T-helper 1 cell (primary cell): ENCODE data around the gene KRT2.

Experiments
- DNase-seq, 5 donors: peaks; one replicate each; pipeline ENCODE4 v3.0.0-alpha.2; 2012 to 2020

The KRT2 gene

DNA sequence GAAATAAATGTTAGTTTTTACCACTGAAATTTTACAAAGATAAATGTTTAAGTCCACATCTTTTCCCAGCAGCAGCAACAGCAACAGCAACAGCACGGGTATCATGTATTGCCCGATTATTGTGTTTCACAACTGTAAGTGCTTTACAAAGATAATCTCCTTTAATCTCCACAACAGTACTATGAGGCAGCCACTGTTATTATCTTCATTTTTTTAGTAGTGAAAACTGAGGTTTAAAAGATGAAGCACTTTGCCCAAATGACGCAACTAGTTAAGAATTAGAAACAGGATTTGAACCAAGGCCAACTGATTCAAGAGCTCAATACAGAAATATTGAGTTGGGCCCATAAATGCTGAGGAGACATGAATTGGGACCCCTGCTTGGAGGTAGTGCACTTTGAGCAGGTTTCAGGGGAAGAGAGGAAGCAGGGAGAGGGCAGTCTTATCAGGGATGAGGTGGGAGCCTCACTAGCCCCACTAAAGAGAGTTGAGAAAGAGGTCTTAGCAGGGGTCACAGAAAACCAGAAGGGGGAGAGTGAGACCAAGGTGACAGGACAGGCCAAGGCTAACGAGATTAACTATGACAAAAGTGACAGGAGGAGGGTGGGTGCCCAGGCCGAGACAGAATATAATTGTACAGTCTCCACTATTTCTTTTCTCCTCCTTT, 15.3 kb downstream of the KRT2 start:
- no peak for DNase-seq

- no peak for DNase-seq
Measured at GRCh38 chr12:52636189-52636588, 15.8 kb downstream of the KRT2 start.

DNA sequence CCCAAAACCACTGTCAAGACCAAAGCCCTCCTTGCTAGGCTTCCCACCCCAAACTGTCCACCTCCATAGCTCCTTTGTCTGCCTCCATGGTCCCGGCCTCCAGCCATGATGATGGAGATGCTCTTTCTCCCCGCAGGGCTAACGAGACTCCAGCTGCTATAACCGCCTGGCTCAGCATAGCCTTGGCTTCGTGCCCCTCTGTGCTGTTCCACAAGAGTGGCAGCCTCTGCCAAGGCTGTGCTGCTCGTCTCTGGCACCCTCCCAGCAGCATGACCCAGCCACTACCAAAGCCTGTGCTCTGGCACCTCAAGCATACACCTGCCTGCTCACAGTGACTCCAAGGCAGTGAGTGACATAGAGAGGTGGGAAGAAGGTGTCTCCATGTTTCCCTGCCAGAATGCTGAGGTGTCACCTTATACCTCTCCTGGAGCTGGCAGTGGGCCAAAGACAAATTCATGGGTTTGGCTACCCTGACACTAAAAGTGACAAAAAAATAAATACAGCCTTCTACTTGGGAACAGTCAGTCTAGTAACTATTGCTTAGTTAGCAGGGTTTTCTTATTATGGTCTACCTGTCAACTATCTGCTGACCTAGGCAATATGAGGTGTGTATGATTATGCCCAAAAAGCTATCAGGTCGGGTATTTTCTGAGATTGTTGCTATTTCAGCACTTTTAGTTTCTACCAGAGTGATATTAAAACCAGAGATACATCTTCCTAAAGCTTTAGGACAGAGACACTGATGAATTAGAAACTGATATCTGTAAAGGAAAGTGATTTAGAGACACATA, 17.6 kb downstream of the KRT2 start:
- no peak for DNase-seq

- peak in 1 of 5 donors; percentile 35 for DNase-seq
Measured at GRCh38 chr12:52633383-52633782, 18.6 kb downstream of the KRT2 start.

DNA sequence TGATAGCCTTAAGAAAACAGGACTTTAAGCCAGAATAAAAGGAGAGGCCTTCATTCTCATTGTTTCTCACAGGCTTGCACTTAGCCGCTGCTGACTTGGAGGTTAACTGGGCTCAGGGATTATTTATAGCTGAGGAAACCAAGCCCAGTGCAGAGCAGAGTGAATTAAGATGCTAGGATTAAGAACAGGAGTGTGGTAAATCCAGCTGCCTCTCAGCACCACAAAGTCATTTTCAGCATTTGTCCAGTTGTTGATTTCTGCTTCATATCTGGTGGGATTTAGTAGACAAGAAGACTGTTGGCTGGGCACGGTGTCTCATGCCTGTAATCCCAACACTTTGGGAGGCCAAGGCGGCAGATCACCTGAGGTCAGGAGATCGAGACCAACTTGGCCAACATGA, 19.4 kb downstream of the KRT2 start:
- DNase-seq, result no peak

DNA sequence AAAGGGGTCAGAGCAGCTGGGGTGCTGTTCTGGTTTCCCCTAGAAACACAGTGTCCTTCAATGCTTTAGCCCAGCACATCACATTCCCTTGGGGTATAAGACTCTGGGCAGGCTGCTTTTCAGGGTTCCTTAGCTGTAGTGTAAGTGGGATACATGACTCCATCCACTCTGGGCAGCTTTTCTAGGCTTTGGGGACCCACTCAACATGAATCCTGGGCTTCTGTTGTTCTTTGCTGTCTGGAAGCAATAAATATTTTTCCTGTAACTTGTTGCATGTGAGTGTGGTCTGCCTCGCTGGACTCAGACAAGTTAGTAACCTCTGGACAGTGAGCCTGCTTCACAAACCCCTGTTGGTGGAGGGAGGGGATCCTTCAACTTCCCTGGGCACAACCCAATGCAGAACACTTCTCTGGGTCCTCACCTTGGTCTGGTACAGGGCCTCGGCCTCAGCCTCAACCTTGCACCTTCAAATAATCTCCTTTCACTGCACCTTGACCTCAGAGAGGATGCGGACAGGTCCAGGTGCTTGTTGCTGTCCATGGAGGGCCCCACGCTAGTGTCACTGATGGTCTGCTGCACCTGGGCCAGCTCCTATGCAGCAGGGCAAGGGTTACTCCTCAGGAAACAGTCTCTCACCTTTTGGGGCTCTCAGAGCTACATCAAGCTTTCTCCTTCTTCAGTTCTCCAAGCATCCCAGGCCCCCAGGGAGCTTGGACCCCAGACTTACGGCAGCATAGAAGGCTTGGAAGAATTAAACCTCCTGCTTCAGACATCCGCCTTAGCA, 20.1 kb downstream of the KRT2 start:
- DNase-seq, result no peak

DNA sequence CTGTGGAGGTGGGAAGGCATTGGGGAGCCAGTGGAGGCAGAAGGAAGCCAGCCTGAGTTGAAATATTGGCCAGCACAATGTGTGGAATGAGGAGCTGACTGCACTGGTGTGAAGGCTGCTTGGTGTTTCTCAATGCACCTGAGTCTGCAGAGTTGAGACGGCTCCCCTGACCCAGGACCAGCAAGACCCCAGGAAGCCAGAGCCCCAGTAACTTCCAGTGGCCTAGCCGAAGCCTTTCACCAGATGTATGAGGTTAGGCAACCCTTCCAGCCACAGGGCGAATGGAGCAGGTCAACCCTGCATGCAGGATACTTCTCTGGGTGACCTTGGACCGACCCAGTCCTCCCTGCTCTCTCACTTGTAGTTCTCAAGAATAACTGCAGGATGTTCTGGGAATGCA, 20.7 kb downstream of the KRT2 start:
- no peak for DNase-seq

DNA sequence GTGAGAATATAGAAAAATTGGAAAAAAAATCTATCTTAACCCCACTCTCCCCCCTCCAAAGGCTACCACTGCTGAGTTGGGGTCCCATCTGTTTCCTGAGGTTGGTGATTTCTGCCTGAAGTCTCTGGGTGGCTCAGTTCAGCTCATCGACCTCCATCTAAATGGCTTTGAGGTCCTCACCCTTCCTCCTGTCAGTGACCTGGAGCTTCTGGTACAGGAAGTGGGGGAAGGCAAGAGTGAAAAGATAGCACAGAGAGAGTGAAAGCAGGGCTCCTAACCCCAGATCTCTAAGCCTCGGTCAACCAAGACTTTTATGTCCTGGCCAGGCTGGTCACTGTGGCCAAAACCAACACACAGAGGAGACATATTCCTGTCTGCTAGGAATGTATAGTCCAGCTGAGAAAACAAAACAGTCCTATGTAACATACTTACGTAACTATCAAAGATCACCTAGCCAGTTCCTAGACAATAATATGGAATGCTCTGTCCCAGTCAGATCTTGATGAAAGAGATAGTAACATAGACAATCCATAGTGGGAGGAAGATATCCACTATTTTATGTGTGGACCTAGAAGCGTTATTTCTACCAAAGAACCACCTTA, 21.3 kb downstream of the KRT2 start:
- DNase-seq, result no peak

GRCh38 chr12:52630008-52630500, 22.0 kb downstream of the KRT2 start:
- DNase-seq, result no peak

DNA sequence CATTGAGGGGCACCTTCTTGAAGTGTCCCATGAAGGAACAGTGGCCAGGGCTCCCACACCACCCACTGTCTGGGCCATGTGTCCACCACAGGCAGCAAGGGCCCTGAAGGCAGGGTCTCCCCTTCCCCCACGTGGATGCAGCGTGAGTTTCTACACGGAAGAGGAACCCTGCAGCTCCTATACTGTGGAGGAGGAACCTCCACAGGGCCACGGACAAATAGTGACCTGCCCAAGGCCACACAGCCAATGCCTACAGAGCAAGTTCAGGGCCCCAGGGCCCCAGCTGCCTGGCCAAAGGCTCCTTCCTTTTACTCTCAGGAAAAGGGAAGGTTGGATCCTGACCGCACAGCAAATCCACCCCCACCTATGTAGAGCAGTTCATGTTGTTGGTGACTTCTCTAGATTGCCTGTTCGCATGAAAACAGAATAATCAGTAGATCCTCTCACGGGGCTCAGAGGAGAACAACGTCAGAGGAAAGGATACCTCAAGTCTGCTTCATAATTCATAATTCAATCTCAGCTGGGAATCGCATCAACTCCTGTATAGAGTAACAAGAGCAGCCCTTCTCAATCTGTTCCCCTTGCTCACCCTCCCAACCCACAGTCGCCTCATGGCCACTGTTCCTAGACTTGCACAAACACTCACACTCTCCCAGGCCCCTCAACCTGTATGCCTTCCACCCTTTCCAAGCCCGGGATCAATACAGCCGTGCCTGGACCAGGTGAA, 22.6 kb downstream of the KRT2 start:
- DNase-seq, result no peak

GRCh38 chr12:52628841-52629240, 23.2 kb downstream of the KRT2 start:
- no peak for DNase-seq

GRCh38 chr12:52628111-52628507, 23.9 kb downstream of the KRT2 start:
- DNase-seq, result no peak

DNA sequence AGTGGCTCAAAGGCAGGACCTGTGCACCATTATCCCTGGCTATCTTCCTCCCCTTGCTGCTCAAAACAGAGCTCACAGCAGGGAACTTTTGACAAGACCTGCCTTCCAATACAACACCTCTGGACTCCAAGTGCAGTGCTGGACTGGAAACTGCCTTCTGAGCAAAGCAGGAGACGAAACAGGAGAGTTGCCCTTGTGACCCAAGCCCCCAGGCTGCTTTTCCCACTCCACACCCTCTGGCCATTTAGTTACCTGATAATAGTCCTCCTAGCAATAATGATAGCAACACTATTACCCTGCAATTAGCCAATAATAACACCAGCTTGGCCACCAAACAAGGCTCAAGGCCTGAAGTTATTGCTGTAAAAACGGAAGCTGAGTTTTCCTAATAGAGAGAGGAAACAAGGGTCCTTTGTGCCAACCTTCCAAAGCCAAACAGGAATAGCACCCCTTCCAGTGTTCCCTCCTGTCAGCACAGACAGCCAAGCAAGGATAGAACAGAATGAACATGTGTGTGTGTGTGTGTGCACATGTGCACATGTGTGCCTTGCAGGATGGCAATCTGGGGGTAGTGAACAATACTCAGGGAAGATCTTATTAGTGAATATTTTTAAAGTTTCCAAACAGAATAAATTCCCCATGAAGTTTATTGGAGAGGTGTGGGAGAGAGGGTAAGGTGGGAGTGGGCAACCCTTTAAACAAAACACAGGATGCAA, 24.5 kb downstream of the KRT2 start:
- DNase-seq, result no peak

DNA sequence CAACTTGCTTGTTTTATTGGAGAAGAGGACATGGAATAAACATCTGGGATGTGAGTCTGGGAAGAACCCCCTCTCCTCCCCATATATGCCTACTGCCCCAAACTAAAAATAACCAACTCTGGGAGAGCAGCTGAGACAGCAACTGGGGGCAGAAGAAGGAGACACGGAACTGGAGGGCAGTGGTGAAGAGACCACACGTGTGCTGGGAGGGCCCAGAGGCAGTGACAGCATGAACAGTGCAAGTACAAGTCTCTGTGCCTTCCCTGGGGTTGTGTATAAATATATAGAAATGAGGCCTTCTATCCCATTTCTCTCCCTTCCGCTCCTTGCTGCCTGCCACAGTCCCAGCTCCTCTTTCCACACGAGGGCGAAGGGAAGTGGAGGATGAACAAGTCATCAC, 29.7 kb downstream of the KRT2 start:
- DNase-seq, result no peak

DNA sequence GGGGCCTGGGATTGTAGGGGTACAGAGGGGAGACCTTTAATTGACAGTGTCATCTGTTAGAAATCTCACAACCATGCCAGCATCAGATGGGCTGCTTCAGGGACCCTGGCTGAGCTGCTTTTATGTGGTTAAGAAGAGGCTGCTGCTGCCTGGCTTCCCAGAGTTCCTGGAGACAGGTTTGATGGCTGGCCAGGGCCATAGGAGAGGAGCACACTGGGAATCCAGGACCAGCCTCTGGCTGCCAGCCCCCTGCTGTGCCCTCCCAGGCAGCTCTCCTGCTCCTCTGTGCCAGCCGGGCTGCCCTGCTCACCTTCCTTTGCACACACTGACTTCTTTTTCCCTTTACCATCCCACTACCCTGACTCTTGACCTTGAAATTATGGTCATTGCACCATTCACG, 33.1 kb downstream of the KRT2 start:
- no peak for DNase-seq

- no peak for DNase-seq
Measured at GRCh38 chr12:52618216-52618615, 33.8 kb downstream of the KRT2 start, which contains the start of gene KRT73. Gene KRT73 (minus strand): TSS chr12:52618559. CDS start chr12:52618524, 35 bp downstream.

DNA sequence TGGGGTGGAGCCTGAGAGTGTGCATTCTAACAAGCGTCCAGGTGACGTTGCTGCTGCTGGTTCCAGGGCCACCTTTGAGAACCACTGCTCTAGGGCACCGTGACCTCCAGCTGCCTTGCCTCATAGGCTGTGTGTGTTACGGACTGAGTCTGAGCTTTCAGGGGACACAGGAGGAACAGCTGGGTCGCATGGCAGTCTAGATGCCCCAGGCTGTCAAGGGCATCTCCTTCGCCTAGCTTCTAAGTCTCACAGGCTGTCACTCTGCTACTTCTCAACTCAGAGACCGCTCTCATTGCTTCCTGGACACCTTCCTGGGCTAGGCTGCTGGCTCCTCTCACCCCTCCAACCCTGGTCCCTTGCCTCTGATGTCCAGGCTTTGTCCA, 34.6 kb downstream of the KRT2 start:
- DNase-seq, result no peak

- DNase-seq, result no peak
Measured at GRCh38 chr12:52616680-52617402, 35.2 kb downstream of the KRT2 start.

- no peak for DNase-seq
Measured at GRCh38 chr12:52615912-52616311, 36.1 kb downstream of the KRT2 start.

- DNase-seq, result no peak
Measured at GRCh38 chr12:52615208-52615868, 36.7 kb downstream of the KRT2 start.
